ENCODE measurements around the gene CAVIN2.

CAVIN2 gene

DNA sequence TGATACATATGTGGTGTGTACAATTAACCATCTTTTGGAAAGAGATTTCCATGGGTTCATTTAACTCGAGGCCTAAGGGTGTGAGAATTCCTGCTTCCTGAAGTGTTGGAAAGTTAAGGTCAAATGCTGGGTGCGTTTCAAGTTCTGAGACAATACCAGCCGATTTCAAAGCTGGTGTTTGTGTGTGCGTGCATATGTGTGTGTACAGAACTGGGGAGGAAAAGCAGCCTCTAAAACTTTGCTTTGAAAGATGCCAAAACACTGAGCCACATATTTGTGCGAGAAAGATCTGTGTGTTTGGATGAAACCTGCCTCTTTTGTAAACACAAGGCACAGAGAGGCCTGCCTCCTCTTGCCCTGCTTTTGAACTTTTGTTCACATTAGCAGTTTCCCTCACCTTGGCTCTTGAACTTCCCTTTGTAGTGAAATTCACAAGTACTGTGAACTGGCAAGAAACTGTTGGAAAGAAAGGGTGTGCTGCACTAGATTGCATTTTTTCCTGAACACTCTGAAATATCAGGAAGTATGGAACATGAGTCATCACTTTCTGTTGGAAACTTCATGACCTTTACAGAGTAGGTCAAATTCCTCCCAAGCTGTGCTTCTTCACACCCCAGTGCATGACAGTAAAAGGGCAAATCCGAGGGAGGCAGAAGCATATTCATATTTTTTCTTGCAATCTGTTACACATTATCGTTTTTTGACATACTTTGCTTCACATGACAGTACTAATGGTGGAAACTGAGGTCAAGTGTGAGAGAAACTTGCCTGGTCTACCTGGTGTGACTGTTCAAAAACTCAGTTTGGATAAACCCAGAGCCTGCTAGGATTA is 20.0 kb upstream of the CAVIN2 start:
- peak; percentile 98 for DNase-seq (ENCODE audit: extremely low read depth, low read depth)
- no peak overlapping the region for H3K4me3 ChIP-seq (replicated peaks; ENCODE audit: low read depth, low read length)
- TF ChIP-seq, protein P1, sequence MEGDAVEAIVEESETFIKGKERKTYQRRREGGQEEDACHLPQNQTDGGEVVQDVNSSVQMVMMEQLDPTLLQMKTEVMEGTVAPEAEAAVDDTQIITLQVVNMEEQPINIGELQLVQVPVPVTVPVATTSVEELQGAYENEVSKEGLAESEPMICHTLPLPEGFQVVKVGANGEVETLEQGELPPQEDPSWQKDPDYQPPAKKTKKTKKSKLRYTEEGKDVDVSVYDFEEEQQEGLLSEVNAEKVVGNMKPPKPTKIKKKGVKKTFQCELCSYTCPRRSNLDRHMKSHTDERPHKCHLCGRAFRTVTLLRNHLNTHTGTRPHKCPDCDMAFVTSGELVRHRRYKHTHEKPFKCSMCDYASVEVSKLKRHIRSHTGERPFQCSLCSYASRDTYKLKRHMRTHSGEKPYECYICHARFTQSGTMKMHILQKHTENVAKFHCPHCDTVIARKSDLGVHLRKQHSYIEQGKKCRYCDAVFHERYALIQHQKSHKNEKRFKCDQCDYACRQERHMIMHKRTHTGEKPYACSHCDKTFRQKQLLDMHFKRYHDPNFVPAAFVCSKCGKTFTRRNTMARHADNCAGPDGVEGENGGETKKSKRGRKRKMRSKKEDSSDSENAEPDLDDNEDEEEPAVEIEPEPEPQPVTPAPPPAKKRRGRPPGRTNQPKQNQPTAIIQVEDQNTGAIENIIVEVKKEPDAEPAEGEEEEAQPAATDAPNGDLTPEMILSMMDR (IDR thresholded peaks at IDR 0.05; ENCODE audit: low read depth, low read length, missing control alignments) = no peak

DNA sequence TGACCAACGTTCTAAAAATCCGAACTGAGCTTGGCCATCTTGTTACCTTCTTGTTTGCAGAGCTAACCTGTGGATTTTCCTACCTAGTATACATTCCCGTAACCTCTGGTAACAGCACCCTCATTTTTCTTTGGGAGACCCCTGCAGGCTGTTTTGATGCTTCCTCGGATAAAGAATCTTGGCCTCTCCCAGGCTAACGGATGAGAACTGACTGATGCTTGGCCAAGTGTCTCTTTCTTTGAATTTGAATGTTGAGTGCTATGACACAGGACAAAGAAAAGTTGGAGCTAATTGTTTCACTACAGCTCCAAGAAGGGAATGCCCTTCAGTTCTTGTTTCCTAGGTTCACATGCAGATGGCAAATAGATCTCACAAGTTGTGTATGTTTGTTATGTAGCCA is 19.3 kb upstream of the CAVIN2 start:
- DNase-seq (ENCODE audit: extremely low read depth, low read depth) = no peak
- H3K4me3 ChIP-seq (replicated peaks; ENCODE audit: low read depth, low read length) = no peak overlapping the region
- TF ChIP-seq, protein P1 (IDR thresholded peaks at IDR 0.05; ENCODE audit: low read depth, low read length, missing control alignments) = peak; percentile 2

DNA sequence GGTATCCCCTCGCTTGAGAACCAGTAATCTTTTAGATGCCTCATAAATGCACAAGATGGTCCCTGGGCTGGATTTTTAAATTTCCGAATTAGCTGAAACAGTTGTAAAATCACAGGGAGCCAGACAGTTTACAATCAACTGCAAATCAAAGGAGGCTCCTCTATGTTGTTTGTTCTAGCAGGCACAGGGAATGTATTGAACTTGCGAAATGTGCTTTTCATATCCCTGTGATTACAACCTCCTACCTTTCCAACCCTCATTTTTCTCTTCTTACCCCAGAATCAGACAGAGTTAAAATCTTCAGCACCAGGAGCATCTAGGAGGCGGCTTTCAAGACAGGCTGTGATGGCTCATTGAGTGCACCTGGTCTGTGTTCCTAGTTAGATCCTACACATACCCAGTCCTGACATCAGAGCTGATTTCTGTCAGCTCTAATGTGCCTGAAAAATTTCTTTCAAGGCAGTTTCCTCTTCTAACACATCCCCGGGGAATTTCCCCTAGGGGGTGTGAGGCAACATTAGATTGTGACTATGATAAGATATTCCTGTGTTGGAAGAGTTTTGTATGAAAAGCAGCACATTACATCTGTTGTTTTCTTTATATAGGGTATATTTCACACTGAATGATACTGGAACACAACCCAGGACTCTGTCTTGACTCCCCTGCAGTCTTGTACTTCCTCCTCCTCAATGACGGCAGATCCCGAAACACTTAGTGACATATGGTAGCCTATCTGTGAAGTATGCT is 17.9 kb upstream of the CAVIN2 start:
- DNase-seq (ENCODE audit: extremely low read depth, low read depth) = no peak
- H3K4me3 ChIP-seq (replicated peaks; ENCODE audit: low read depth, low read length) = no peak overlapping the region
- TF ChIP-seq, protein P1 (IDR thresholded peaks at IDR 0.05; ENCODE audit: low read depth, low read length, missing control alignments) = no peak

DNA sequence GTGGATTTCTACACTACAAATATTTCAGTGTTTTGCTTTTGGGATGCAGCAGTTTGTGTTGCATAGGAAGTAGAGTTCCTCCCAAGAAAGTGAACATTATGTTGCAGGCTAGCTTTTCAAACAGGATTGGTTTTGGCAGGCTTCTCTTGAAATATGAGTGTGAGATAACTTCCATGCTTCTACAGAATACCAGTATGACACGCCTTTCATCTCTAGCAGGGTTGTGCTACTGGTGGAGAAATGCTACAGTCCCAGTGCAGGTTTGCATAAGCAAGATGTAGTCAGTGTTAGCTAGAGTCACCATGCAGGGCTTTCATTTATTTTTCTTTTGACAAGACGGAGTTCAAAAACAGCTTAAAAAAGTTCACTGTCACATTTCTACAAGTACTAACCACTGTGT is 17.1 kb upstream of the CAVIN2 start:
- H3K4me3 ChIP-seq (replicated peaks; ENCODE audit: low read depth, low read length) = no peak overlapping the region
- TF ChIP-seq, protein P1 (IDR thresholded peaks at IDR 0.05; ENCODE audit: low read depth, low read length, missing control alignments) = no peak
- no peak for DNase-seq (ENCODE audit: extremely low read depth, low read depth)

DNA sequence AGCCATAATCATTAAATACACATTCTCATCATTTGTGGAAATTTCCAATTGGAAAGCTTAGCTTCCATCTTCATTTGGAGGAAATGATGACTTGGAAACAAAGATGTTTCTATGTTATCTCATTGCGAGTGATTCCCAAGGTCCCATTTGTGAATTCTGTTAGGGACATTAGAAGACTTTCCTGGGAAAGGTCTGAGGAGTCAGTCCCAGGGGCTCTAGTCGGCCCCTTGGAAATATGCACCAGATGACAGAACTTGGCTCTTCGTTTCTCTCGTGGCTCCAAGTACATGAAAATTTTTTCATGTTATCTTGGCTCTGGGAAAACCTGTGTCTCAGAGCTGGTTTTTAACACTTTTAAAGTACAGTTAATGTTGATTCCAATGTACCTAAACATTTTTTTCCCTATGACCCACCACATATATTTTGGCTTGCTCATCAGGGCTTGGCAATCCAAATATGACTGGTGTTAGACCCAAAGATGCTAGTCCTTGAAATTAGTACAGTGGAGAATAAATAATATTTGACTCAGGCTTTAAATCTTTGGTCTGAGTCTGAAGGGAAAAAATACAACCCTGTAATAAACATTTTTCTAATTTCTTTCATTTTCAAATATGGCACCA is 15.4 kb upstream of the CAVIN2 start:
- TF ChIP-seq, protein P1 (IDR thresholded peaks at IDR 0.05; ENCODE audit: low read depth, low read length, missing control alignments) = no peak
- H3K4me3 ChIP-seq (replicated peaks; ENCODE audit: low read depth, low read length) = no peak overlapping the region
- DNase-seq (ENCODE audit: extremely low read depth, low read depth) = no peak

DNA sequence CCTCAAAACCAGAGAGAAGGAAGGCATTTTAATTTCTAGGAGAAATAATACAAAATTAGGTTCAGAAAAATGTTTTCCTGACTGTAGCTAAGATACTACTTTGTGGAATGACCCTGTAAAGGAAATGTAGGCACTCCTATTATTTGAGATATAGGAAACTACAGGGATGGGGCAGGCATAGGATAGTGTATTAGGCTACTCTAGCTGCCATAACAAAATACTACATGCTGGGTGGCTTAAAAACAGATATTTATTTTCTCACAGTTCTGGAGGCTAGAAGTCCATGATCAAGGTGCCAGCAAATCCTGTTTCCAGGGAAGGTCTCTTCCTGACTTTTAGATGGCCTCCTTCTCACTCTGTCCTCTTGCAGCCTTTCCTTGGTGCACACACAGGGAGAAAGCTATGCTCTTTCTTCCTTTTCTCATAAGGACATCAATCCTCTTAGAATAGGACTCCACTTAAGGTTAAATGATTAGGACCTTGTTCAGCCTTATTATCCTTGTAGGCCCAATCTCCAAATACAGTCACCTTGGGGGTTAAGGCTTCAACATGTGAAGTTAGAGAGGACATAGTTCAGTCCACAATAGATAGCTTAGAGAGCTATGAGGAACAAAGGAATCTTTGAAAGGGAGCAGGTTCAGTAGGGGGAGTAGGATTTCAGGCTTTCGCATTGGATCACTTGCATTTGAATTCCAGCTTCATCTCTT is 14.0 kb upstream of the CAVIN2 start:
- H3K4me3 ChIP-seq (replicated peaks; ENCODE audit: low read depth, low read length) = no peak overlapping the region
- no peak for DNase-seq (ENCODE audit: extremely low read depth, low read depth)
- TF ChIP-seq, protein P1 (IDR thresholded peaks at IDR 0.05; ENCODE audit: low read depth, low read length, missing control alignments) = no peak
